GM13977 (cell line): ENCODE data around the gene HMG20B.

ENCODE experiments used
- DNase-seq: peaks from one replicate; pipeline ENCODE4 v3.0.0; 2012; ENCODE audit warnings: low spot score
- in situ Hi-C: fragments of 300-500 bp; cut with MboI; formaldehyde crosslinking; loops from one replicate; pipeline ENCODE4 v1.12.0; 2022; ENCODE audit warnings: low sequenced_read_pairs, low pct_unique_long_range_greater_than_20kb, mixed read lengths, inconsistent platforms; ENCODE audit not compliant: unreplicated experiment
- TF ChIP-seq, protein P1 (sequence below): IDR thresholded peaks from 2 replicates; pipeline ENCODE4 v1.5.1; 2012; ENCODE audit warnings: mild to moderate bottlenecking, control low read depth; ENCODE audit not compliant: insufficient read depth; ENCODE audit errors: extremely low read depth, missing control alignments

HMG20B gene

DNA sequence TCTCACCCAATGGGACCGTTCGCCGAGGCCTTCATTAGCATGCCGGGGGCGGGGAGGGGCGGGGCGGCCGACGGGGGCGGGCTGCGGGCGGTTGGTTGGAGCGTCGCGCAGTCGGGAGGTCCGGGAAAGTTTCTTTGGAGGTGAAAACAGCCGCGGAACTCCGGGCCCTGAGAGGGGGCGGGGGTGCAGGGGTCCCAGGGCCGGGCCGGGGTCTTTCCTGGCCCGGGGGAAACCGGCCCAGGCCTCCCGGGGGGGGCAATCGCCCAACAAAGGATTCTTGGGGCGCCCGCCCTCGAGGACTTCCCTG lies at the start of gene HMG20B:
TSS of gene HMG20B (plus strand) at position 90 of the 307 bp plus-strand sequence. CDS start 366 bp downstream, outside the sequence.
- TF ChIP-seq, protein P1, sequence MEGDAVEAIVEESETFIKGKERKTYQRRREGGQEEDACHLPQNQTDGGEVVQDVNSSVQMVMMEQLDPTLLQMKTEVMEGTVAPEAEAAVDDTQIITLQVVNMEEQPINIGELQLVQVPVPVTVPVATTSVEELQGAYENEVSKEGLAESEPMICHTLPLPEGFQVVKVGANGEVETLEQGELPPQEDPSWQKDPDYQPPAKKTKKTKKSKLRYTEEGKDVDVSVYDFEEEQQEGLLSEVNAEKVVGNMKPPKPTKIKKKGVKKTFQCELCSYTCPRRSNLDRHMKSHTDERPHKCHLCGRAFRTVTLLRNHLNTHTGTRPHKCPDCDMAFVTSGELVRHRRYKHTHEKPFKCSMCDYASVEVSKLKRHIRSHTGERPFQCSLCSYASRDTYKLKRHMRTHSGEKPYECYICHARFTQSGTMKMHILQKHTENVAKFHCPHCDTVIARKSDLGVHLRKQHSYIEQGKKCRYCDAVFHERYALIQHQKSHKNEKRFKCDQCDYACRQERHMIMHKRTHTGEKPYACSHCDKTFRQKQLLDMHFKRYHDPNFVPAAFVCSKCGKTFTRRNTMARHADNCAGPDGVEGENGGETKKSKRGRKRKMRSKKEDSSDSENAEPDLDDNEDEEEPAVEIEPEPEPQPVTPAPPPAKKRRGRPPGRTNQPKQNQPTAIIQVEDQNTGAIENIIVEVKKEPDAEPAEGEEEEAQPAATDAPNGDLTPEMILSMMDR, result no peak
- in situ Hi-C loops, result no loop called here
- no peak for DNase-seq

GRCh38 chr19:3523361-3524077 lies 49.2 kb upstream of the HMG20B start:
- TF ChIP-seq, protein P1, result no peak
- in situ Hi-C loops, result no loop called here
- no peak for DNase-seq

DNA sequence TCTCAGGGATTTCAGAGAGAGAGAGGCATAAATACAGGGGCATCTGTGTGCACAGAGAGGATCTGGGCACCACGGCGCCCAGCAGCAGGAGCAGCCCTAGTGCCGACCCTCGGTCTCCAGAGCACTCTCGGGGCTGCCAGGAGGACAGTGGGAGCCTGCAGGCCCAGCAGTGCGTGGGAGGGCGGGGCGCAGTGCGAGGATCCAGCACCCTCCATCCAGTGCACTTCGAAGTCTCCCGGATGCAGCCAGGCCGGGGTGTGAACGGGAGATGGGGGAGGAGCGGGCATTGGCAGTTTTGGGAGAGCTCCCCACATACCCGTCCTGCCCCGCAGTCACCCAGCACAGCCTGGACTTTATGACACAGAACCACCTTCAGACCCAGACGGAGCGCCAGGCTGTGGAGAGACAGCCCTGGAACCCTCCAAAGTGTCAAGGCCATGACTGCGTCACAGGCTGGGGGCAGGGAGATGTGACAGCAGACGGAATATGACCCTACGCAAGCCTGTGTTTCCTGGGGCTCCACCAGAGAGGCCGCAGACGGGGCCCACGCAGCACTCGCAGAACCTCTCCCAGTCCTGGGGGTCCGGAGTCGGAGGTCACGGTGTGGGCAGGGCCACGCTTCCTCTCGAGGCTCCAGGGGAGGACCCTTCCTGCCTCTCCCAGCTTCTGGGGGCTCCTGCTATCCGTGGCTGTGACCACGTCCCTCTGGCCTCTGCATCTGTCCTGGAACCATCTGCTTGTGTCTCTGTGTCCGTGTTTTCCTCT lies 48.5 kb upstream of the HMG20B start:
- TF ChIP-seq, protein P1, result no peak

GRCh38 chr19:3524904-3525451 lies 47.8 kb upstream of the HMG20B start:
- no peak for DNase-seq
- TF ChIP-seq, protein P1, result no peak
- in situ Hi-C loops, result no loop called here

More for the DNA sequence above, 48.5 kb upstream of the HMG20B start:
- in situ Hi-C loops, result no loop called here
- DNase-seq, result no peak

DNA sequence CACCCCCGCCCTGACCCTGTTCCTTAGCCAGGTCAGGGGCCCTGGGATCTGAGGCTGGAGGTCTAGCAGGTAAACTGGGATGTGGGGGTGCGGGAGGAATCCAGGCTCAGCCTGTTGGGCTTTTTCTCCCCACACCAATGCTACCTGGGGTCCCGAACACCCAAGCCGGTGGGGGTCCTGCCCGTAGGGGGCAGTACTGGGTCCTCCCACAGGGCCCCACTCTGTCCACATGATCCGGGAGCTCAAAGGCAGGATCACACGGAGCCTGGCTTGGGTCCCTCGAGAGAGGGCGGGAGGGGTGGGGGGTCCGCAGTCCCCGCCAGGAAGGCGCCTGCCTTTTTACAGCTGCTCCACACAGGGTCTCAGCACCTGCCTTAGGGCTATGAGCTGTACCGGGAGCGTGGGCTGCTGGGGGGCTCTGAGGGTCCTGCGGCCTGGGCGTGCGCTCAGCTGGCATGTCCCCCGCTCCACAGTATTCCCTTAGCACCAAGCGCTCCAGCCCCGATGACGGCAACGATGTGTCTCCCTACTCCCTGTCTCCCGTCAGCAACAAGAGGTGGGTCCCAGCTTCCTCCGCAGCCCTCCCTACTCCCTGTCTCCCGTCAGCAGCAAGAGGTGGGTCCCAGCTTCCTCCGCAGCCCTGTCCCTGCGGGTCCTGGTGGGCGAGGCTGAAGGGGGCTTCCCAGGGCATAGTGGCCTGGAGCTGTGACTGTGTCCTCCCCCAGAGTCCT lies 46.1 kb upstream of the HMG20B start:
- TF ChIP-seq, protein P1, result peak; percentile 22
- in situ Hi-C loops, result no loop called here
- DNase-seq, result no peak

GRCh38 chr19:3527238-3527910 lies 45.4 kb upstream of the HMG20B start:
- no peak for DNase-seq
- in situ Hi-C loops, result no loop called here
- TF ChIP-seq, protein P1, result no peak
